ENCODE data around the gene PEX7.

PEX7 gene

GRCh38 chr6:136956590-136957544, 134.5 kb downstream of the PEX7 start:
- peak; percentile 97 for DNase-seq

GRCh38 chr6:136958168-136958567, 135.8 kb downstream of the PEX7 start:
- DNase-seq = peak; percentile 84

GRCh38 chr6:136959471-136959891, 137.1 kb downstream of the PEX7 start:
- DNase-seq = peak; percentile 100

- peak; percentile 66 for DNase-seq
Observed at GRCh38 chr6:136959935-136960334, 137.5 kb downstream of the PEX7 start.

- DNase-seq = peak; percentile 40
Observed at GRCh38 chr6:136960781-136961180, 138.4 kb downstream of the PEX7 start.

GRCh38 chr6:136961848-136962247, 139.5 kb downstream of the PEX7 start:
- DNase-seq = peak; percentile 84

- peak; percentile 100 for DNase-seq
Observed at GRCh38 chr6:136962661-136963060, 140.3 kb downstream of the PEX7 start.

GRCh38 chr6:136963259-136963658, 140.9 kb downstream of the PEX7 start:
- DNase-seq = peak; percentile 98

Measured in NCI-H146 (cell line).